HCT116 (cell line): Measurements from ENCODE around the gene RHPN2.
"Not testable (repeated sequence)": the region's sequence is repeated elsewhere in the genome, so short reads cannot be mapped to it uniquely, and the experiment has no call there.

Experiments used
- EZH2 ChIP-seq: fragments of 200-600 bp; sonication (generic); IDR thresholded peaks from 2 replicates; pipeline ENCODE4 v1.6.1; 2017; ENCODE audit warnings: antibody characterized with exemption, mixed run types
- EZH2phosphoT487 ChIP-seq: fragments of 200-600 bp; IDR thresholded peaks from 2 replicates; pipeline ENCODE4 v1.6.1; 2018; ENCODE audit warnings: antibody characterized with exemption, borderline replicate concordance
- MAX ChIP-seq: IDR thresholded peaks from 2 replicates; pipeline ENCODE4 v1.6.1; 2012
- POLR2A ChIP-seq: IDR thresholded peaks from 2 replicates; pipeline ENCODE4 v1.7.0; 2011; ENCODE audit warnings: borderline replicate concordance; ENCODE audit not compliant: insufficient read depth, insufficient read length; ENCODE audit errors: extremely low read depth
- POLR2AphosphoS5 ChIP-seq: IDR thresholded peaks from 2 replicates; pipeline ENCODE4 v1.6.1; 2011; ENCODE audit warnings: mild to moderate bottlenecking, low read depth, low read length, moderate library complexity
- SIN3A ChIP-seq: IDR thresholded peaks from 2 replicates; pipeline ENCODE4 v1.6.1; 2012; ENCODE audit warnings: low read depth
- TF ChIP-seq, protein P1 (sequence below), 3 experiments: fragments of 200-600 bp in 1 of 3; sonication (generic) in 1 of 3; IDR thresholded peaks in 2 of 3; conservative IDR thresholded peaks in 1 of 3; 2 replicates each; pipeline ENCODE4 v1.5.1; 2012 to 2017; ENCODE audit warnings: low read depth in 2 of 3, low read length in 2 of 3, antibody characterized with exemption in 1 of 3, borderline replicate concordance in 1 of 3, control low read depth in 1 of 3, mild to moderate bottlenecking in 1 of 3, mixed read lengths in 1 of 3, mixed run types in 1 of 3, moderate library complexity in 1 of 3; ENCODE audit not compliant: insufficient read depth in 1 of 3
- TF ChIP-seq, protein P2 (sequence below): IDR thresholded peaks from 2 replicates; pipeline ENCODE4 v1.6.1; 2012; ENCODE audit warnings: low read depth

- TF ChIP-seq, protein P1, sequence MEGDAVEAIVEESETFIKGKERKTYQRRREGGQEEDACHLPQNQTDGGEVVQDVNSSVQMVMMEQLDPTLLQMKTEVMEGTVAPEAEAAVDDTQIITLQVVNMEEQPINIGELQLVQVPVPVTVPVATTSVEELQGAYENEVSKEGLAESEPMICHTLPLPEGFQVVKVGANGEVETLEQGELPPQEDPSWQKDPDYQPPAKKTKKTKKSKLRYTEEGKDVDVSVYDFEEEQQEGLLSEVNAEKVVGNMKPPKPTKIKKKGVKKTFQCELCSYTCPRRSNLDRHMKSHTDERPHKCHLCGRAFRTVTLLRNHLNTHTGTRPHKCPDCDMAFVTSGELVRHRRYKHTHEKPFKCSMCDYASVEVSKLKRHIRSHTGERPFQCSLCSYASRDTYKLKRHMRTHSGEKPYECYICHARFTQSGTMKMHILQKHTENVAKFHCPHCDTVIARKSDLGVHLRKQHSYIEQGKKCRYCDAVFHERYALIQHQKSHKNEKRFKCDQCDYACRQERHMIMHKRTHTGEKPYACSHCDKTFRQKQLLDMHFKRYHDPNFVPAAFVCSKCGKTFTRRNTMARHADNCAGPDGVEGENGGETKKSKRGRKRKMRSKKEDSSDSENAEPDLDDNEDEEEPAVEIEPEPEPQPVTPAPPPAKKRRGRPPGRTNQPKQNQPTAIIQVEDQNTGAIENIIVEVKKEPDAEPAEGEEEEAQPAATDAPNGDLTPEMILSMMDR (IDR thresholded peaks at IDR 0.05 in 2 of 3, conservative IDR thresholded peaks at IDR 0.05 in 1 of 3; ENCODE audit: borderline replicate concordance in 1 of 3, insufficient read depth in 1 of 3, low read depth in 2 of 3, low read length in 2 of 3): not testable (repeated sequence)
- not testable (repeated sequence) for TF ChIP-seq MAX, POLR2AphosphoS5, SIN3A, EZH2phosphoT487, POLR2A, EZH2
- TF ChIP-seq, protein P2, sequence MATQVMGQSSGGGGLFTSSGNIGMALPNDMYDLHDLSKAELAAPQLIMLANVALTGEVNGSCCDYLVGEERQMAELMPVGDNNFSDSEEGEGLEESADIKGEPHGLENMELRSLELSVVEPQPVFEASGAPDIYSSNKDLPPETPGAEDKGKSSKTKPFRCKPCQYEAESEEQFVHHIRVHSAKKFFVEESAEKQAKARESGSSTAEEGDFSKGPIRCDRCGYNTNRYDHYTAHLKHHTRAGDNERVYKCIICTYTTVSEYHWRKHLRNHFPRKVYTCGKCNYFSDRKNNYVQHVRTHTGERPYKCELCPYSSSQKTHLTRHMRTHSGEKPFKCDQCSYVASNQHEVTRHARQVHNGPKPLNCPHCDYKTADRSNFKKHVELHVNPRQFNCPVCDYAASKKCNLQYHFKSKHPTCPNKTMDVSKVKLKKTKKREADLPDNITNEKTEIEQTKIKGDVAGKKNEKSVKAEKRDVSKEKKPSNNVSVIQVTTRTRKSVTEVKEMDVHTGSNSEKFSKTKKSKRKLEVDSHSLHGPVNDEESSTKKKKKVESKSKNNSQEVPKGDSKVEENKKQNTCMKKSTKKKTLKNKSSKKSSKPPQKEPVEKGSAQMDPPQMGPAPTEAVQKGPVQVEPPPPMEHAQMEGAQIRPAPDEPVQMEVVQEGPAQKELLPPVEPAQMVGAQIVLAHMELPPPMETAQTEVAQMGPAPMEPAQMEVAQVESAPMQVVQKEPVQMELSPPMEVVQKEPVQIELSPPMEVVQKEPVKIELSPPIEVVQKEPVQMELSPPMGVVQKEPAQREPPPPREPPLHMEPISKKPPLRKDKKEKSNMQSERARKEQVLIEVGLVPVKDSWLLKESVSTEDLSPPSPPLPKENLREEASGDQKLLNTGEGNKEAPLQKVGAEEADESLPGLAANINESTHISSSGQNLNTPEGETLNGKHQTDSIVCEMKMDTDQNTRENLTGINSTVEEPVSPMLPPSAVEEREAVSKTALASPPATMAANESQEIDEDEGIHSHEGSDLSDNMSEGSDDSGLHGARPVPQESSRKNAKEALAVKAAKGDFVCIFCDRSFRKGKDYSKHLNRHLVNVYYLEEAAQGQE: not testable (repeated sequence)
These were observed 76.4 kb downstream of the RHPN2 start for GRCh38 chr19:32988254-32988653.
